Common myeloid progenitor, CD34-positive (primary cell): ENCODE results near the gene NEK11.

ENCODE experiments used
- CTCF ChIA-PET: fragments of 350-600 bp; sonication (Branson Sonifier 250); formaldehyde crosslinking; loops from one replicate; lab custom pipeline; 2021; ENCODE audit warnings: antibody characterized with exemption; lab: Charles Lee
- POLR2A ChIA-PET: fragments of 350-600 bp; sonication (Branson Sonifier 250); formaldehyde crosslinking; loops from one replicate; lab custom pipeline; 2021; ENCODE audit warnings: antibody characterized with exemption; lab: Charles Lee
- DNase-seq, 3 donors: peaks; one replicate each; pipeline versions ENCODE4 v3.0.0 to v3.0.0-alpha.2; 2013
- H3K27ac ChIP-seq, 2 experiments: 1 replicate in 1 of 2; 2 replicates in 1 of 2; pipeline ENCODE4 v1.7.0; 2013; ENCODE audit warnings: inconsistent platforms in 2 of 2, low read length in 2 of 2, mild to moderate bottlenecking in 2 of 2, low read depth in 1 of 2, moderate library complexity in 1 of 2; ENCODE audit not compliant: severe bottlenecking in 2 of 2, insufficient read depth in 1 of 2, poor library complexity in 1 of 2
- H3K27me3 ChIP-seq, 5 experiments: replicated peaks in 2 of 5; 1 replicate in 3 of 5; 2 replicates in 2 of 5; pipeline versions ENCODE4 v1.6.1 to v1.7.0; 2013; ENCODE audit warnings: low read length in 4 of 5, mild to moderate bottlenecking in 2 of 5, moderate library complexity in 2 of 5, inconsistent platforms in 1 of 5; ENCODE audit not compliant: insufficient read depth in 5 of 5, control insufficient read depth in 4 of 5
- H3K36me3 ChIP-seq, 4 experiments: 1 replicate in 2 of 4; 2 replicates in 2 of 4; pipeline versions ENCODE4 v1.6.1 to v1.7.0; 2013; ENCODE audit warnings: low read length in 3 of 4, control low read depth in 1 of 4, mild to moderate bottlenecking in 1 of 4; ENCODE audit not compliant: control insufficient read depth in 4 of 4, insufficient read depth in 4 of 4
- H3K4me1 ChIP-seq, 4 experiments: 1 replicate in 3 of 4; 2 replicates in 1 of 4; pipeline versions ENCODE4 v1.6.1 to v1.7.1; 2013; ENCODE audit warnings: low read length in 3 of 4, mild to moderate bottlenecking in 3 of 4, control low read depth in 1 of 4, inconsistent platforms in 1 of 4, moderate library complexity in 1 of 4; ENCODE audit not compliant: control insufficient read depth in 4 of 4, insufficient read depth in 4 of 4; ENCODE audit errors: control extremely low read depth in 1 of 4
- H3K4me3 ChIP-seq, 7 experiments: 1 replicate in 4 of 7; 2 replicates in 3 of 7; pipeline versions ENCODE4 v1.5.1 to v1.7.0; 2013; ENCODE audit warnings: mild to moderate bottlenecking in 7 of 7, low read length in 6 of 7, moderate library complexity in 6 of 7, inconsistent platforms in 2 of 7, low read depth in 2 of 7, control low read depth in 1 of 7; ENCODE audit not compliant: insufficient read depth in 4 of 7, control insufficient read depth in 1 of 7; ENCODE audit errors: extremely low read depth in 1 of 7
- H3K9me3 ChIP-seq, 5 experiments: 1 replicate in 4 of 5; 2 replicates in 1 of 5; pipeline versions ENCODE4 v1.6.1 to v1.7.1; 2013; ENCODE audit warnings: low read length in 4 of 5, mild to moderate bottlenecking in 2 of 5, inconsistent platforms in 1 of 5, low read depth in 1 of 5, moderate library complexity in 1 of 5; ENCODE audit not compliant: control insufficient read depth in 4 of 5, insufficient read depth in 2 of 5; ENCODE audit errors: control extremely low read depth in 1 of 5
- WGBS: methylation state at CpG from one replicate; pipeline ENCODE4 v1.1.5; 2013; ENCODE audit not compliant: insufficient coverage; 5-methylcytosine and 5-hydroxymethylcytosine counted together

Gene NEK11

GRCh38 chr3:131216330-131216729 lies 189.7 kb downstream of the NEK11 start:
- Histone ChIP-seq H3K27me3 (peaks cover 0 to 4% (median 0%) of the 10 kb centered on the region in 5 experiments), H3K4me1 (peaks cover 0 to 5% (median 2%) of the 10 kb centered on the region in 4 experiments), H3K36me3 (no peaks in the 10 kb centered on the region), H3K27ac (no peak overlapping the region), H3K9me3 (peaks cover 0 to 2% (median 0%) of the 10 kb centered on the region in 5 experiments), H3K4me3 (no peak overlapping the region)
- ChIA-PET CTCF (interaction anchor here (1.3 kb wide), 1 partner anchor 11 kb away, joined by 3 read pairs; no protein-coding TSS in a partner anchor), POLR2A (interaction anchor here (0.7 kb wide), 1 partner anchor 68 kb away, joined by 3 read pairs; no protein-coding TSS in a partner anchor)
- 100% methylated on average over 1 of the region's 1 CpG for WGBS
- DNase-seq, result no peak

GRCh38 chr3:131216801-131217200 lies 190.1 kb downstream of the NEK11 start:
- DNase-seq, result peak in 2 of 3 donors; percentile 7 to 22
- Histone ChIP-seq H3K36me3 (no peaks in the 10 kb centered on the region), H3K27ac (no peak overlapping the region), H3K27me3 (peaks cover 0 to 4% (median 0%) of the 10 kb centered on the region in 5 experiments), H3K9me3 (peaks cover 0 to under 1% (median 0%) of the 10 kb centered on the region in 5 experiments), H3K4me3 (no peak overlapping the region), H3K4me1 (peaks cover 1 to 9% (median 5%) of the 10 kb centered on the region in 4 experiments)
- ChIA-PET POLR2A (interaction anchor here (0.7 kb wide), 1 partner anchor 68 kb away, joined by 3 read pairs; no protein-coding TSS in a partner anchor), CTCF (interaction anchor here (1.3 kb wide), 1 partner anchor 12 kb away, joined by 3 read pairs; no protein-coding TSS in a partner anchor)
- 100% methylated on average over 4 of the region's 6 CpGs for WGBS

- peaks cover 0 to 4% (median 0%) of the 10 kb centered on the region in 5 experiments for H3K27me3 ChIP-seq
- H3K9me3 ChIP-seq, result no peaks in the 10 kb centered on the region
- no peaks in the 10 kb centered on the region for H3K36me3 ChIP-seq
- WGBS, result 97% methylated on average over 5 of the region's 6 CpGs
- no peak overlapping the region for H3K27ac ChIP-seq
- ChIA-PET CTCF (interaction anchor here (1.3 kb wide), 1 partner anchor 12 kb away, joined by 3 read pairs; no protein-coding TSS in a partner anchor), POLR2A (no interaction called here)
- DNase-seq, result no peak
- H3K4me3 ChIP-seq, result no peak overlapping the region
- H3K4me1 ChIP-seq, result peaks cover 2 to 12% (median 6%) of the 10 kb centered on the region in 4 experiments
Measured at GRCh38 chr3:131217296-131217741, 190.6 kb downstream of the NEK11 start.

GRCh38 chr3:131218196-131218595 lies 191.5 kb downstream of the NEK11 start:
- 100% methylated on average over 1 of the region's 1 CpG for WGBS
- Histone ChIP-seq H3K4me3 (no peak overlapping the region), H3K27ac (no peak overlapping the region), H3K27me3 (peaks cover 0 to 5% (median 0%) of the 10 kb centered on the region in 5 experiments), H3K9me3 (no peaks in the 10 kb centered on the region), H3K4me1 (peaks cover 2 to 14% (median 8%) of the 10 kb centered on the region in 4 experiments), H3K36me3 (no peaks in the 10 kb centered on the region)
- no peak for DNase-seq
- ChIA-PET CTCF (no interaction called here), POLR2A (interaction anchor here (0.6 kb wide), 1 partner anchor 154 kb away, joined by 3 read pairs; no protein-coding TSS in a partner anchor)

- POLR2A ChIA-PET, result no interaction called here
Measured at GRCh38 chr3:131221731-131222130, 195.1 kb downstream of the NEK11 start.

GRCh38 chr3:131222599-131222998 lies 195.9 kb downstream of the NEK11 start:
- POLR2A ChIA-PET, result no interaction called here
- no peaks in the 10 kb centered on the region for H3K36me3 ChIP-seq
- CTCF ChIA-PET, result interaction anchor here (1.6 kb wide), 1 partner anchor 47 kb away, joined by 3 read pairs; no protein-coding TSS in a partner anchor
- no peak for DNase-seq
- H3K4me1 ChIP-seq, result peaks cover 2 to 18% (median 14%) of the 10 kb centered on the region in 4 experiments
- H3K4me3 ChIP-seq, result no peak overlapping the region
- peaks cover 0 to 5% (median 0%) of the 10 kb centered on the region in 5 experiments for H3K27me3 ChIP-seq
- H3K9me3 ChIP-seq, result no peaks in the 10 kb centered on the region
- H3K27ac ChIP-seq, result no peak overlapping the region
- WGBS, result 100% methylated on average over 2 of the region's 3 CpGs

More at GRCh38 chr3:131221731-131222130, 195.1 kb downstream of the NEK11 start:
- no peaks in the 10 kb centered on the region for H3K36me3 ChIP-seq
- peaks cover 0 to 5% (median 0%) of the 10 kb centered on the region in 5 experiments for H3K27me3 ChIP-seq
- WGBS, result 100% methylated on average over 1 of the region's 4 CpGs
- no peaks in the 10 kb centered on the region for H3K9me3 ChIP-seq
- H3K4me3 ChIP-seq, result no peak overlapping the region
- peaks cover 2 to 18% (median 14%) of the 10 kb centered on the region in 4 experiments for H3K4me1 ChIP-seq
- CTCF ChIA-PET, result interaction anchor here (0.6 to 2.2 kb wide), 4 partner anchors 12 to 1505 kb away, joined by 3 to 6 read pairs (median 4); no protein-coding TSS in a partner anchor
- no peak overlapping the region for H3K27ac ChIP-seq
- DNase-seq, result peak in 2 of 3 donors; percentile 2 to 5
